ENCODE measurements around the gene C19orf85.
"Not testable (repeated sequence)": the region's sequence is repeated elsewhere in the genome, so short reads cannot be mapped to it uniquely, and the experiment has no call there.

C19orf85 gene

DNA sequence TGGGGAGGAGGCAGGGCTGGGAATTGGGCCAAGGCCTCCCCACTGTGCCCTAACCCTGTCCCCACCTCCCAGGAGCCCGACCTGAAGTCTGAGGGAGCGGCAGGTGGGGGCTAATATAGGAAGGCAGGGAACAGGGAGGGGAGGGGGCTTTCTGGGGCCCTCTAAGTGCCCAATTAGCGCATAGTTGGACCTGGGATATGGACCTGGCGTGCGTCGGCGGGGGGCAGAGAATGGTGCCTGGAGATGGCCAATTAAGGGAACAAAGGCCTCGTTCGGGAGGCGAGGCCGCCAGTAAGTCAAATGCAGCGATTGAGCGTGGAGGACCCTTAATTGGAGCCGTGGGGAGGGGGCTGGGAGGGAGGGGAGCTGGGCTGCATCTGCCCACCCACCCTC lies at the start of gene C19orf85:
Gene C19orf85 (minus strand): TSS at position 90 of the 393 bp plus-strand sequence. CDS start 197 bp downstream, outside the sequence.
- DNase-seq, result no peak

DNA sequence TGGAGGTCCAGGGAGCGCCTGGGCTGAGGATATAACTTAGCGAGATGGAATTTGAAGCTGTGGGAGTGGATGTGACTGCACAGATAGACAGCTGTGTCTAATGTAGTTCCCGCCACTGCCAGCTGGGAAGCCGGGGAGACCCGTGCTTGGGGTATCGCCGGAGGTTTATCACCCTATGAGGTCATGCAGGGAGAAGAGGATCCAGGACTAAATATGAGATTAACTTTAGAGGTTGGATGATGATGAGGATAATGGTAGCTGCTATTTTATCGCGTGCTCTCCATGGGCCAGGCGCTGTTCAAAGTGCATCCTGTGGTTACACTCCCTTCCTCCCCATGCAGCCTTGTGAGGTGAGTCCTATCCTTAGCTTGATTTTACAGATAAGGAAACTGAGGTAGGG lies 43.6 kb upstream of the C19orf85 start:
- no peak for DNase-seq

DNA sequence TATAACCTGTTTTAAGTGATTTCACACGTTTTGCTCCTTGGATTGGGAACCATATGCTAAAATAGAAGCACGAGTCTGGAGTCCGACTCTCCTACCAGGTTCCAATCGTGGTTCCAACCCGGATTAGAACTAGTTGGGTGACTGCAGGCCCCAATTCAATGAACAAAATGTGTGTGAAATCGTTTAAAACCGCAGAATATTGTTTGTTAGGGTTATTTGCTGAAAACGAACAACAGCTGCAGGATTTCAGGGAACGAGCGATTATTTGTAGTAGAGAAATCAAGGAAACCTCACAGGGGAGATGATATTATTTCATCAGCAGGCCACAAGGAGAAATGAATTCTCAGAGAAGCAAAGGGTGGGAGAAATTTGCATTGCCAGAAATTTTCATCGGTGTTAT lies 40.4 kb upstream of the C19orf85 start:
- DNase-seq, result no peak

DNA sequence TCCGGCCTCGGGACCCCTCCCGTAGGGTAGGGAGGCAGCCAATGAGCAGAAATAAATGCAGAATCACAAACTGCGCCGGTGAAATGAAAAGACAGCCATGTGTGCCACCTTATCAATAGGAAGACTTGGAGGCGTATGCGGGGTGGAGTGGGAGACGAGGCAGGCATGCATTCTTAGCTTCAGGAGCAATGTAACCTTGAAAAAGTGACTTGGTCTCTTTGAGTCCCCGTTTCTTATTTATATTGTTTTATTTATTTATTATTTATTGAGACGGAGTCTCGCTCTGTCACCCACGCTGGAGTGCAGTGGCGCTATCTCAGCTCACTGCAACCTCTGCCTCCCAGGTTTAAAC lies 39.7 kb upstream of the C19orf85 start:
- no peak for DNase-seq

DNA sequence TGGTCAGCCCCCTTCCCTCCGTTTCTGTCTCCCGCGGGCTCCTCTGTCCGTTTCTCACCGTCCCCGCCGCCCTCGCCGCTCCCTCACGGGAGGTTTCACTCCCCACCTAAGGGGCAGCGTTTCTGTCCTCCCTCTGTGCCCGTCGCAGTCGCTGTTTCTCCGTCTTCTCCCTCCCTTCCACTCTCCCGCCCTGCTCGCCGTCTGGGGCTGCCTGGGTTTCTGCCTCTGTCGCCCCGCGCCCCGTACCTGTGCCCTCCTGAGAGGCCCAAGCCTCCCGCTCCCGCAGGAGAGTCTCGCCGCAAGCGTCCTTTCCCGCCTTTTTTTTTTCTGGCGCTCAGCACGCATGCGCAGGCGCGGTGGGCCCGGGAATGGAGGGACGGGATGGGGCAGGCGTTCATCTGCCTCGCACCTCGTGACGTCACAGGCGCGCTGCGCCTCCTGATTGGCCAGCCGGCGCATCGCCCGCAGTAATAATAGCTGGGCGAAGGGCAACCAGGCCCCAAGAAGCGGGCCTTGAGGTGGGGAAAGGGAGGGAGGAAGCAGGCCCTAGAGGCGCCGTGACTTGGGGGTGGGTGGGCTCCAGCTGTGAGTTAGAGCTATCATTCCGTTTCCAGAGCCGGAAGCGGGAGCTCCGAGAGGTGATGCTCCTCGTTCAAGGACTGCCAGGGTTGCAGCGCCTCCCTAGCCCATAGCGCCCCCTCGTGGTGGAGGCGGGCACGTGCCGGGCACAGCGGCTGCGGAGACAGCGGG lies 39.1 kb upstream of the C19orf85 start:
- DNase-seq, result peak; percentile 86 to 97 (median 92)

DNA sequence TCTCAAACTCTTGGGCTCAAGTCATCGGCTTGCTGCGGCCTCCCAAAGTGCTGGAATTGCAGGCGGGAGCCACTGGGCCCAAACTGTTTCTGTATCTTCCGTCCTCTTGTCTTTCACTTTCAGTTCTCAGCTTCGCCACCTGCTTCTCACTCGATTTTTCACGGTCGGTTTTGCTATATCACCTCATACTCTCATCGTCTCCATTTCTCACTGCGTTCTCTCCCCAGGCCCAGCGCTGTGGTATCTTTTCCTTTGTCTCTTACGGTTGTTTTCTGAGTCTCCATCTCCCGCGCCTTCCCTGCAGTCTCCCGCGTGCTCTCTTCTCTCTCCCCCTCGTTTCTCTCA lies 38.6 kb upstream of the C19orf85 start:
- DNase-seq, result no peak

DNA sequence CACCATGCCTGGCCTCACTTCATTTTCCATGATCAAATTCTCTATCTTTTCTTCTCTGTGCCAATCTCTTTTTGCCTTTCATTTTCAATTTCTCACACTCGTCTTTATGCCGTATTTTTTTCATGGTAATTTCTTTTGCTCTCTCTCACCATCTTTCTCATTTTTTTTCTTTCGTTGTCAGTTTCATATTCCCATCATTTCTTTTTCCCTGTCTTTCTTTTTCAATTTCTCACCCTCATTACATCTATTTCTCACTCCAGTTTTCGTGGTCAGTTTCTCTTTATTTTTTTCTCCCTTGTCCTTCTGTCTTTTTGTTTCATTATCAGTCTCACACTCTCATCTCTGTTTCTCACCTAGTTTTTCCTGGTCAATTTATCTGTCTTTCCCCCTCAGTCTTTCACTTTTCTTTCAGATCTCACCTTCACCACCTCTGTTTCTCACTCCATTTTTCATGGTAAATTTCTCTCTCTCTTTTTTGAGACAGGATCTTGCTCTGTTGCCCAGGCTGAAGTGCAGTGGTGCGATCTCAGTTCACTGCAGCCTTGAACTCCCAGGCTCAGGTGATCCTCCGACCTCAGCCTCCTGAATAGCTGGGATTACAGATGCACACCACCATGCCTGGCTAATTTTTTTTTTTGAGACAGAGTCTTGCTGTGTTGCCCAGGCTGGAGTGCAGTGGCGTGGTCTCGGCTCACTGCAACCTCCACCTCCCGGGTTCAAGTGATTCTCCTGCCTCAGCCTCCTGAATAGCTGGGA lies 37.8 kb upstream of the C19orf85 start:
- no peak for DNase-seq

DNA sequence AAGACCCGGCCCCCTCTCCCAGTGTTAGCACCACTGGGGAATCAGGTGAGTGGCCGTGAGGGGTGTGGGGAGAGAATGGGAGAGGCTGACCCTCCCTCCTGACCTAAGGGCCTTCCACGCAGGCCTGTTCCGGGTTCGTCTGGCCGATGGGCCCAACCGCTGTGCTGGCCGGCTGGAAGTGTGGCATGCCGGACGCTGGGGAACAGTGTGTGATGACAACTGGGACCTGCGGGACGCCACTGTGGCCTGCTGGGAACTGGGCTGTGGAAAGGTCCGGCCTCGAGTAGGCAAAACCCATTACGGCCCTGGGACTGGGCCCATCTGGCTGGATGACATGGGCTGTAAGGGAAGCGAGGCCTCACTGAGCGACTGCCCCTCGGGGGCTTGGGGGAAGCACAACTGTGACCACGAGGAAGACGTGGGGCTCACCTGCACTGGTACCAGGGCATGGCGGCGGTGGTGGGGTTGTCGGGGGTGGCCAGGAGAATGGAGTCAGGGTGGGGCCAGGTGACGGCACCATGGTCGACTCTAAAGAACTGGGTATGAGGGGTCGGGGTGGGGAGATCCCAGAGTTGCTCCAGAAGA lies 35.9 kb upstream of the C19orf85 start:
- DNase-seq, result no peak

DNA sequence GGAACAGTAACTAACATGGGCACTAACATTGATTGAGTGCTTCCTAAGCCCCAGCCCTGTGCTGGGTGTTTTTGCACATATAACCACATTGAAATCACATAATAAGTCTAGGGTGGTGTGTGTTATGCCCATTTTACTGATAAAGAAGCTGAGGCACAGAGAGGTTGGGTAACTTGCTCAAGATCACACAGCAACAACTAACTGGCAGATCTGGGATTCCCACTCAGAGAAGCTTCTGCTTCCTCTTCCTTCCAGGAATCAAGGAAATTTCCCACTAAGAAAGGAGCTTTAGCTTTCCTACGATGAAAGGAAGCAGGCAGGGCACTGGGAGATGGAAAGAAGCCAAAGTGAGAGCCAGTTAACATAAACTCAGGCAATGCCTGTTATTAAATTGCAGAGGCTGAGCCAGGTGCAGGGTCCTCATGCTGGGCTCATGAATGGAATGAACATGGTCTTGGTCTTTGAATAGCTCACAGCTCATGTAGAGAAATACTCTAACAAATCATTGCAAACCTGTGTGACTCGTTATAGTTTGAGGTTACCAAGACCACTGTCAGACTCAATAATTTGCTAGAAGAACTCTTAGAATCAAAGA lies 33.8 kb upstream of the C19orf85 start:
- DNase-seq, result no peak

DNA sequence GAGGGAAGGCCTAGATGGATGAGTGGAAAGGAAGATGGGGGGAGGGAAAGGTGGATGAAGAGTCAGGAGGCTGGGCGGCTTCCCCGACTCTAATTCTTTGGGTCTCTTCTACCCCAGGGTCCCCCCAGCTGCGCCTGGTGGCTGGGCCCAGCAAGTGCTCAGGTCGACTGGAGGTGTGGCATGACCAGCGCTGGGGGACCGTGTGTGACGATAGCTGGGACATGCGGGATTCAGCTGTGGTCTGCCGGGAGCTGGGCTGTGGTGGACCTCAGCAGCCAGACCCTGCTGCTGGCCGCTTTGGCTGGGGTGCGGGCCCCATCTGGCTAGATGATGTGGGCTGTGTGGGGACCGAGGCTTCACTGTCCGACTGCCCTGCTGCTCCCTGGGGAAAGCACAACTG lies 33.2 kb upstream of the C19orf85 start:
- no peak for DNase-seq

DNA sequence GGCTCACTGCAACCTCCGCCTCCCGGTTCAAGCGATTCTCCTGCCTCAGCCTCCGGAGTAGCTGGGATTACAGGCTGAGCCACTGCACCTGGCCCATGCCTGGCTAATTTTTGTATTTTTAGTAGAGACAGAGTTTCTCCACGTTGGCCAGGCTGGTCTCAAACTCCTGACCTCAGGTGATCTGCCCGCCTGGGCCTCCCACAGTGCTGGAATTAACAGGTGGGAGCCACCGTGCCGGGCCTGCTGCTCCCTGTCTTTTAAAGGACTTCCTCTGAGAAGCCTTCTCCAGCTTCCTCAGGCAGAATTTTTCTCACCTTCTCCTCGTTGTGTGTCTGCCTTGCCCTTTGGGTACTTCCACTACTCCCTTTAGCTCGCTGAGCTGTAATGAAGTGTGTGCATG lies 32.3 kb upstream of the C19orf85 start:
- not testable (repeated sequence) for DNase-seq

DNA sequence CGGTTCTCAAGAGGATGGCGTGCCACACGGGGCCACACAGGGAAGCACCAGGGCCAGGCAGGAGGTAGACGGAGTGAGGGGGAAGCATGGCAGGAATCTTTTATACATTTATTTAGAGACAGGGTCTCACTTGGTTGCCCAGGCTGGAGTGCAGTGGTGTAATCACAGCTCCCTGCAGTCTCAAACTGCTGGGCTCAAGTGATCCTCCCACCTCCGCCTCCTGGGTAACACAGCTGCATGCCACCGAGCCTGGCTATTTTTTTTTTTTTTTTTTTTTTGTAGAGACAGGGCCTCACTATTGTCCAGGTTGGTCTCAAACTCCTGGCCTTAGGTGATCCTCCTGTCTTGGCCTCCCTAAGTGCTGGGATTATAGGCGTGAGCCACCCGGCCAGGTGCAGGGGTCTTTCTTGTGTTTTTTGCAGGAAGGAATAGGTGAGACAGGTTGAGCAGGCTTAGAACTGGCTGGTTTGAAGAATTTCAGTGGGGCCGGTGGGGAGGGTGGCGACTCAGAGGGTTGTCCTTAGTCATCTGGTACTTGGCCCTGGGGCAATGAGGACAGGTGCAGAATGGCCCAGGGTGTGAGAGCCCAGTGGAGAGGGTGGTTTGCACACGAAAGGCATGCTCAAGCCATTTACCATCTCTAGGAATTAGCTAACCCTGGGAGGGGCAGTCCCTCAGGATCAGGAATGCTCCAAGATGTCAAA lies 31.2 kb upstream of the C19orf85 start:
- no peak for DNase-seq

DNA sequence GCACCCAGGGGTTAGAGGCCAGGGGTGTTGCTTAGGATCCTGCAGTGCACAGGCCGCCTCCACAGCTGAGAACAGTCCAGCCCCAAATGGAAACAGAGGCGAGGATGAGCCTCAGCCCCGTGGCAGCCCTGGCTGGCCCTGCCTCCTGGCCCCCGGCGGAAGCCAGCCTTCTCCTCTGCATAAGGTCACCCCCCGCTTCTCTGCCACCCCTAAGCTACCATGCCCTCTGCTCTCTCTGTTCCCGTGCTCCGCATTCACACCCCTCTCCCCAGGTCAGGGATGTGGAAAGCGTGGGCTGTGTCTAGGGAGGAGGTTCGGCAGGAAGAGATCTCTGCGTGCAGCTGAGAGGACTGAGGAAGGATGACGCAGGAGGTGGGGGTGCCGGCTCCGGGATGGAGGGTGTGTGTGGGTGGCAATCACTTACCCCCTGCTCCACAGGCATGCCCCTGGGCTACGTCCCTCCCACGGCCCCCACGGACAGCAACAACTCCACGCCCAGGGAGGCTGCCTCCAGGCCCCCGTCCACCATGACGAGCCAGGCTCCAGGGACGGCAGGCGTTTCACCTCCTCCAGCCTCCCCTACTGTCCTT lies 29.7 kb upstream of the C19orf85 start:
- no peak for DNase-seq

DNA sequence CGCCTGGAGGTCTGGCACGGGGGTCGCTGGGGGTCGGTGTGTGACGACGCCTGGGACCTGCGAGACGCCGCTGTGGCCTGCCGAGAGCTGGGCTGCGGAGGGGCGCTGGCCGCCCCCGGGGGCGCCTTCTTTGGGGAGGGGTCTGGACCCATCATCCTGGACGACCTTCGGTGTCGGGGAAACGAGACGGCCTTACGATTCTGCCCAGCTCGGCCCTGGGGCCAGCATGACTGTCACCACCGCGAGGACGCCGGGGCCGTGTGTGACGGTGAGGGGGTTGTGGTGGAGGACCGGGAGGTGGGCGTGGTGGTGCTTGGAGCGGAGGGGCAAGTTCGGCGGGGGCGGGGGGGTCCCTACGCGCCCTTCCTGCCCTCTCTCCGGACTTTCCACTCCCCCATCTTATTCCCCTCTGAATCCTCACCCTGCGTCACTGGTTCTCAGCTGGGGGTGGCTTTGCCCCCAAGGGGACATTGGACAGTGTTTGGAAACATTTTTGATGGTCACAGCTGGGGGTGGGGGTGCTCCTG lies 29.2 kb upstream of the C19orf85 start:
- DNase-seq, result no peak

DNA sequence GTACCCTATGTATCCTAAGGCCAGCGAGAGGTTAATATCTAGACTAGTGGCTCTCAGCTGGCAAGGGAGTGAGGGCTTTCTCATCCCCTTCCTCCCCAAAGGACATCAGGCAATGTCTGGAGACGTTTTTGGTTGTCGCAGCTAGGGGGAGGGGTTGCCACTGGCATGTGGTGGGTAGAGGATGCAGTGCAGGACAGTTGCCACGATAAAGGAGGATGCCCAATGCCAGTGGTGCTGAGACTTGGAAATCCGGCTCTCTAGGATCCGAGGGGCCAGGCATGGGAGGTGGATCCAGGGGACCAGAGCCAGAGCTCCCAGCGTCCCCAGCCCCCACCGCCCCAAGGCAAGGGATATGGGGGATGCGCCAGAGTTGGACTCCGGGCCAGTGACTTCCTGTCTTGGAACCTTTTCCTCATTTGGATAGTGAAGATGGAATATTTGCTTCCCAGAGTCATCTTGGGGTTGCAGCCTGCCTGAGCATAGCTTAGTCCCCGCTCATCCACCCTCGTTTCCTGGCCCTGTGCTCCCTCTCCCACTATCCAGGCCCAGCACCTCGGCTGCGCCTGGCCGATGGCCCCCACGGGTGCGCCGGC lies 28.6 kb upstream of the C19orf85 start:
- DNase-seq, result no peak

DNA sequence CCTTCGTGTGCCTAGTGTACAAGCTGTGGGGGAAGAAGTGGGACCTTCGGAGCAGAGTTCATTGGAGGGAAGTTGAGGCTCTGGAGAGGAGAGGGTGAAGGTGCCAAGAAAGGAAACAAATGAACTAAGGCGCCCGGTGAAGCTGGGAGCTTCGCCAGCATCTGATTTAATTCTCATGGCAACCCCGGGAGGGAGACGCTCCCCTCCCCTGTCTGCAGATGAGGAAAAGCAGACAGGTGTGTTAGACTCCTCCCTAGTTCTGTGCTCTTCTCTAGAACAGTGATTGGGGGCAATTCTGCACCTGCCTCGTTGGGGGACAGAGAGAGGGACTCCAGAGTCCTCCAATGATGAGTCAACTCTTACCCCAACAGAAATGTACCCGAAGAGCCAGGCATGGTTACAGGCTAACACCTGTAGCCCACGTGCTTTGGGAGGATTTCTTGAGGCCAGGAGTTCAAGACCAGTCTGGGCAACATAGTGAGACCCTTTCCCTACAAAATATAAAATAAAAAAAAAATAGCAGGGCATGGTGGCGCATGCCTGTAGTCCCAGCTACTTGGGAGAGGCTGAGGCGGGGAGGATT lies 27.9 kb upstream of the C19orf85 start:
- no peak for DNase-seq

DNA sequence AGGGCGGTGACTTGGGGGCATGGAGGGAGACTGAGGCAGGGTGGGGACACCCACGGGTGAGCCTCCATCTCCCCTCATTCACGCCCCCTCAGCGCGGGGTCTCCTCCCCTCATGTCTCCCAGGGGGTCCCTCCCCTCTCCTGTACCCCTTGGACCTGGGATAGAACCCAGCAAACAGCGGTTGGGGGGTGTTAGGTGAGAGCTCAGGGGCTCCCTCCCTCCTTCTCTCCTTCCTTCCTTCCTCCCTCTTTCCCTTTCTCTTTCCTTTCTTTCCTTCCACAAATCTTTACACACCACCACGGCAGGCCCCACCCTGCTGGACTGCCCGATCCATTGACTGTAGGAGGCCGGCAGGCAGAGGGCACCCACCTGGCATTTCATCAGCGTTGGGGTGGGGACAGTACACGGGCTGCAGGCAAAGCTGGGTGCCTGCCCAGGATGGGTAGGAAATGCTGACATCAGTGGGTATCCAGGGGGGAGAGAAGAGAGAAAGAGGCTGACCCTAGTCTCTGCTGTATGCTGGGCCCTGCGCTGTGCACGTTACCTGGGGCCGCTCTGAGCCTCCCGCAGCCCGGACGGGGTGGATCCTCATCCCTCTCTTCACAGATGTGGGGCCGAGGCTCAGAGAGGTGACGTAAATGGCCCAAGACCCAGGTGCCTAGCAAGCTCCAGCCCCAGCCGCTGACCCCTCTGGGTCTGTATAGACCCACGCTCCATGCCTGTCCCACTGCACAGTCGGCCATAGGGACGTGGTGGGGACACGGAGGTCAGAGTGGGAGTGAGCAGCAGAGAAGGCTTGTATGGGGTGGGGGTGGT lies 27.2 kb upstream of the C19orf85 start:
- no peak for DNase-seq

DNA sequence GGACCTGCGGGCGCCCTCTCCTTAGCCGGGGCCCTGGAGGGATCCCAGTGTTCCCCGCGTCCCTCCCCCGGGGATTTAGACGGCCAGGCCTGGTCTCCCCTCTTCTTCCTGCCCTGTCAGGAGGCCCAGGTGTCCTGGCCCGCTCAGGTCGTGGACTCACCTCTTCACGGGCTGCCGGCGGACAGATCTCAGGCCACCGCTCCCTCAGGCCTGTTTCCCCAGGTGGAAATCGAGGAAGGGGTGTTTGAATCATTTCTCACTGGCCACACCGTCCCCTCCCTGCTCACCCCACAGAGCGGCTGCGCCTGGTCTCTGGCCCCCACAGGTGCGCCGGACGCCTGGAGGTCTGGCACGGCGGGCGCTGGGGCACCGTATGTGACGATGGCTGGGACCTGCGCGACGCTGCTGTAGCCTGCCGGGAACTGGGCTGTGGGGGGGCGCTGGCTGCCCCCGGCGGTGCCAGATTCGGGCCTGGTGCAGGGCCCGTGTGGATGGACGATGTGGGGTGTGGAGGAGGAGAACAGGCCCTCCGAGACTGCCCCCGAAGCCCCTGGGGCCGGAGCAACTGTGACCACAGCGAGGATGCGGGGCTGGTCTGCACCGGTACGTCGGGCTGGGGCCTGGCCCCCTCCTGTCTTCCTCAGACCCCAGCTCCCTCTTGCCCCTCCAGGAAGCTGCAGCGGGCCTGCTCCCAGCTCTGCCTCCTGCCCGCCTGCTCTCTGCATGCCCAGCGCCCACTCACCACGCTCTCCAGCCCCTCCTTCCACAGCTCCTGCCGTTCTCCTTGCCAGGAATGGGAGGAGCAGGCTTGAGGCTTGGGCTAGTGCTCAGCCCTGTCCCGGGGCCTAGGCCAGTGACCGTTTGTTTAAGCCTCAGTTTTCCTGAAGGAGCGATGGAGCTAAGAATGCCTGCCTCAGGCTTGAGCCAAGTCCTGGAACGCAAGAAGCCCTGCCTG lies 26.2 kb upstream of the C19orf85 start:
- no peak for DNase-seq

DNA sequence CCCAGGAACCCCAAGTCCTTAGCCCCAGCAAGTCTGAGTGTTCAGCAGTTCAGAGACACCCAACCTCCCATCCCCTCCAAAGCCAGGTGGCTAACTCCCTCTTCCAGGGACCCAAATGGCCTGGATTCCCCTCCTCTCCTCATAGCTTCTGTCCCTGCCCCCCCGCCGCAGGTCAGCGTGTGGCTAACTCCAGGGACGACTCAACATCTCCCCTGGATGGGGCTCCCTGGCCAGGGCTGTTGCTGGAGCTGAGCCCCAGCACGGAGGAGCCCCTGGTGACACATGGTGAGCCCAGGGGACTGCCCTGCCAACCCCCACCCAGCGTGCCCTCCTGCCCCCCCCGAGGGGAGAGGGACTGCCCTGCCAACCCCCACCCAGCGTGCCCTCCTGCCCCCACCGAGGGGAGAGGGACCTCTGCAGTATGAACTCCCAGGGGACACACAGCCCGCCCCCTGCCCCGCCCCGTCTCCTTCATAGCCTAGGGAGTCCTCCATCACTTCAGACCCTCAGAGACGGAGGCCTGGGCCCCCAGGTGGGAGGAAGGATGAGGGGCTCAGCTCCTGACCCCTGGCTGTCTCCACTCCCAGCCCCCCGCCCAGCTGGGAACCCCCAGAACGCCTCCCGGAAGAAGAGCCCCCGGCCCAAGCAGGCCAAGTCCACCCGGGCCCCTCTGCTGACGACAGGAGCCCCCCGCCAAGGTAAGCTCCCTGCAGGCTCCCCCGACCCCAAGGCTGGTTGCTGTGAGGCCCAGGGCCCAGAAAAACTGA lies 25.3 kb upstream of the C19orf85 start:
- DNase-seq, result no peak

All from activated CD4-positive, CD25-positive, alpha-beta regulatory T cell (primary cell).